ENCODE data around the gene PDHB. TPM values are rescaled to one million over a fixed set of nuclear protein-coding genes. Genes with fewer than 3 reads are reported as not detected.

PDHB gene
- total RNA-seq, 1 donor from 2014 or later, result 209 TPM

- no peak for ATAC-seq (ENCODE audit: poor library complexity)
- DNase-seq, result no peak
- intact Hi-C loops (cut with DNase I), result no loop called here
These were observed 21.5 kb downstream of the PDHB start for GRCh38 chr3:58411851-58412830.

GRCh38 chr3:58411036-58411435 lies 22.6 kb downstream of the PDHB start:
- intact Hi-C loops (cut with DNase I), result no loop called here
- DNase-seq (no peak), ATAC-seq (ENCODE audit: poor library complexity) (no peak)

DNA sequence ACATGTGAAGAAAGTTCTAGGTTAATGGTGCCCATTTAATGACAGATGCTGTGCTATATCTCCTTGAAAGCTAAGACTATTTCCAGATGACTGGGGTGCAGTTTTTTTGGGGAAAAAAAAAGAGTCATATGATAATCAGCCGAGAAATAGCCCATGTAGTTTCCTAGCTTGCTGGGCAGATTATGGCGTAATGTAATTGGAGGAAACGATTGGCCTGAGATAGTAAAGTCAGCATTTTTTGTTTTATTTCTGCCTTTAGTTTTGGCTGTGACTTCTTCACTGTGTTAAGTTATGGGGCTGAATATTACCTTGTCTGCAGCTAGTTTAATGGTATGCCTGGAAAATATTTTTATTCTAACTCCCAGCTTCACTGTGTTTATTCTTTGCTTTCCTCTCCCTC lies 24.0 kb downstream of the PDHB start:
- ATAC-seq (ENCODE audit: poor library complexity) (no peak), DNase-seq (no peak)
- intact Hi-C loops (cut with DNase I), result no loop called here

DNA sequence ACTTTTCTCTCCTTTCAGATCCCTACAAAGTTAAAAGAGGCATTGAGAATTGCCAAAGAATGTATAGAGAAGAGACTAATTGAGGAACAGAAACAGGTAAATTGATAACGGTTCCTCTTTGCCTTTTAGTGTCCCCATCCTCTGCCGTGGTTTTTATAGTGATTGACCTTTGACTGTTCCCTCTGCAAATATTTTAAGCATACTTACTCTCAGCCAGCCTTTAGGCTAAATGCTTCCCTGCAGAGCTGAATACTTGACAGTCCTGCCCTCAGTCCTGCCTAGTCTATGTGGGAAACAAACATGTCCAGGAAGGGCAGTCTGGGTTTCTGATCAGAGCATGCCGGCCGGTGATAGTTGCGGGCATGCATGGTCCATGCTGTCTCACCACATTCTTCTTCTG lies 24.7 kb downstream of the PDHB start:
- intact Hi-C loops (cut with DNase I), result no loop called here
- ATAC-seq (ENCODE audit: poor library complexity) (no peak), DNase-seq (no peak)

DNA sequence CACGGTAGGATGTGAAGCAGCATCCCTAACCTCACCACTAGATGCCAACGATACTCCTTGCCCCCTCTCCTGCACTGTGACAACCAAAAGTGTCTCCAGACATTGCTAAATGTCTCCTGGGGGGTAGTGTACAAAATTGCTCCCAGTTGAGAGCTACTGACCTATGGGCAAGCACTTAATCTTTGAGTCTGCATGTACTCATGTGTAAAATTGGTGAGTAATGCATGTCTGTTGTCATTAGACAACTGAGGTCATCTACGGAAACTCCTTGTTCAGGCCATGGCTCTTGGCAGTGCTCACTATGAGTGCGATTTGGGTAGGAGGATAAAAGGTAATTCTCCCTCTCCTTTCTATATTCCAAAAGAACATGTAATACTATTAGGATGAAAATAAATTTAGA lies 29.2 kb downstream of the PDHB start:
- intact Hi-C loops (cut with DNase I), result no loop called here
- ATAC-seq (ENCODE audit: poor library complexity) (no peak), DNase-seq (no peak)

- DNase-seq (no peak), ATAC-seq (ENCODE audit: poor library complexity) (no peak)
- intact Hi-C loops (cut with DNase I), result no loop called here
These were observed 30.0 kb downstream of the PDHB start for GRCh38 chr3:58403513-58404109.

DNA sequence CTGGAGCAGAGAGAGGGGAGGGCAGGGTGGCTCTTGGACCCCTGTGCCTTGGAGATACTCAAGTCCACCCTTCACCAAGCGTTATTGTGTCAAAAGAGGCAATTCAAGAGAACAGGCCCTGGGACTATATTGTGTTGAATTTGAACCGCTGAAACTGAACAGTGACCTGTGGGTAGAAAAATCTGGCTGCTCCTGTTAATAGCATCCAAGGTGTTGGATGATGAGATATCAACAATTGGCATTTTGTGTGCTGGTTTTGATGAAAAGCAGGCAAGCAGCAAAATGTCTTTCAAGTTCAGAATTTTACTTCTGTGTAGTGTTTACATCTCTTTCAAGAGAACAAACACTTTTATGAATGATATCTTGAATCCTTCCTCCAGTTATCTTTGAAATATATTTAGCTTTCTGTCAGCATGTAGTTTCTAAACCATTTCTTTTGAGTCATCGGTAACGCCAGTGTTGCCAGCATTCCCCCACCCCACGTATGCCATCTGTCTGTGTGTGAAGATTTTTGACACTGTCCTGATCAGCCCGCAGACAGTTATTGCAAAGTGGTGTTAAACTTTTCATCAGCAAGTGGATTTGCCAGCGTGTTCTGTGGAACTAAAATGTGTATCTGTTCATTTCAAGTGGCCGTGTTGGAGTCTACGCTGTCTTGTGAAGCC lies 34.8 kb downstream of the PDHB start:
- DNase-seq (no peak), ATAC-seq (ENCODE audit: poor library complexity) (peak; percentile 83)
- intact Hi-C loops (cut with DNase I), result no loop called here

GRCh38 chr3:58394339-58394738 lies 39.3 kb downstream of the PDHB start:
- ATAC-seq (ENCODE audit: poor library complexity) (no peak), DNase-seq (no peak)
- intact Hi-C loops (cut with DNase I), result no loop called here

DNA sequence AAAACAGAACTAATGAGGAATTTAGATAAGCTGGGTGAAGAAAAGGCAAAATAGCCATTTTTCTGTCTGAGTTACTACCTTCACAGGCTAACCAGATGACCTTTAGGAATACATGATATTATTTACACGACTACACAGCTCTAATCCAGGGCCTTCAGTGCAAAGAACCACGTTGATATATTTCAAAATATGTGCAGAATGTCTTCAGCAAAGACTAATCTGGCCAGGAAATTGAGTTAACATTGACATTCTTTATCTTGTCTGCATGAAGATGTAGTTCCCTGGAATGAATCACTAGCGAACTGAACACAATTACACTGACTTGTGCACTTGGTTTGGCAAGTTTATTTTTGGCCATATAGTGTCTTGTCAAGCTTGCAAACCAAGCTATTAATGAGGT lies 41.5 kb downstream of the PDHB start:
- DNase-seq (no peak), ATAC-seq (ENCODE audit: poor library complexity) (no peak)
- intact Hi-C loops (cut with DNase I), result no loop called here

GRCh38 chr3:58391156-58391865 lies 42.3 kb downstream of the PDHB start:
- ATAC-seq (ENCODE audit: poor library complexity) (no peak), DNase-seq (no peak)
- intact Hi-C loops (cut with DNase I), result no loop called here

DNA sequence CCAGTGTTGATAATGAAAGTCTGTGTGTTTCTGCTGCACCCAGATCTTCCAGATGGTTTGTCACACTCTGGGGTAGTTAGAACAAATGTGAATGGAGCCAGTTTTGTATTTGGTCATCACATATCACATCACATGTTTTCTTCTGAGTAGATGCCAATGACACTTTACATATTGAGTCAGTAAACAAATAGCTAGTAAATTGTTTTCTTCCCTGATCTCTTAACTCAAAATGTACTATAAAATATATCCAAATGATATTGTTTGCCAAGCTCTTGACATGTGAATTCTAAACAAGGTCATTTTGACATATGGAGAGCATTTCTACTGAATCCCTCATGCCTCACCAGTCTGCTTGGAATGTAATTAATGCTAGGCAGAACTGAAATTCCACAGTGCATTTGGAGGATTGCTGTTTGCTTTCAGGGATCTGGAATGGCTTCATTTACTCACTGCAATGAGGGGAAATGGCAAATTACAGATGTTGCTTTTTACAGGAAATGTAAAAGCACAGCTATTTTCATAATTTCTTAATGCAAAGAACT lies 45.0 kb downstream of the PDHB start:
- ATAC-seq (ENCODE audit: poor library complexity), result peak; percentile 64
- intact Hi-C loops (cut with DNase I), result no loop called here
- no peak for DNase-seq

DNA sequence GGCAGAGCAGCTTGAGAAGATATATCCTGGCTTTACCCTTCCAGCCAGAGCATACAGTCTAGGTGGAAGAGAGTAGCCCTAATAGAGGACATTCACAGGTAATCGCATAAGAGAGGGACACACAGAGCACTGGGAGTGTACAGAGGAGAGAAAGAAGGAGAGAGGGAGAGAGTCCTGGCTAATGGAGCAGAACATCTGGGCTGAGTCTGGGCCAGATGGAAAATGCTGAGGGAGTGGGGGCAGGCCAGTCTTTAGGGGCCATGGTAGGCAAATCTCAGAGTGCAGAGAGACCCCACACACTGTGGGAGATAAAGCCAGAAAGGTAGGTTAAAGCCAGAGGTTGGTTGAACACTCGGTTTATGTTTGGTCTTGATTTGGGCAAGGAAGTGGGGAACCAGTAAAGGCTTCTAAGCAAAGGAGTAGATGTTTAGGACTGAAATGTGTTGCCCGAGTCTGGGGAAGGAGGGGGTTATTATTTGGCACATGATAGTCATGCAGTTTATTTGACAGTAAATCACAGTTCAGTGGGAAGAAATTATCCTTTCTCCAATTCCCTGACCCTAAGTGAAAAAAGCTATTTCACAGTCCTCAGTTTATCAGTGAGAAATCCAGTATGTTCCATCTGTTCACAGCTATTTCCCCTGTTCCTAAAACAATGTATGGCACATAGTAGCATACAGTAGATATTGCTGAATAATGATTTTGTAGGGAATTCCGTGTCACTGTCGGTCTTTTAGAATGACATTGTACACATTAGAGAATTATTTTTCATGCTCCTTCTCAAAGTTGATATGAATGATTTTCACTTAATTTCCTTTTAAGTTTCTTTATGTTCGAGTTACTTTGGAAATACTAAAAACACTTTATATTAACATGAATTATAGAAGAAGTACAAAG lies 45.7 kb downstream of the PDHB start:
- intact Hi-C loops (cut with DNase I), result no loop called here
- DNase-seq (no peak), ATAC-seq (ENCODE audit: poor library complexity) (peak; percentile 29)

DNA sequence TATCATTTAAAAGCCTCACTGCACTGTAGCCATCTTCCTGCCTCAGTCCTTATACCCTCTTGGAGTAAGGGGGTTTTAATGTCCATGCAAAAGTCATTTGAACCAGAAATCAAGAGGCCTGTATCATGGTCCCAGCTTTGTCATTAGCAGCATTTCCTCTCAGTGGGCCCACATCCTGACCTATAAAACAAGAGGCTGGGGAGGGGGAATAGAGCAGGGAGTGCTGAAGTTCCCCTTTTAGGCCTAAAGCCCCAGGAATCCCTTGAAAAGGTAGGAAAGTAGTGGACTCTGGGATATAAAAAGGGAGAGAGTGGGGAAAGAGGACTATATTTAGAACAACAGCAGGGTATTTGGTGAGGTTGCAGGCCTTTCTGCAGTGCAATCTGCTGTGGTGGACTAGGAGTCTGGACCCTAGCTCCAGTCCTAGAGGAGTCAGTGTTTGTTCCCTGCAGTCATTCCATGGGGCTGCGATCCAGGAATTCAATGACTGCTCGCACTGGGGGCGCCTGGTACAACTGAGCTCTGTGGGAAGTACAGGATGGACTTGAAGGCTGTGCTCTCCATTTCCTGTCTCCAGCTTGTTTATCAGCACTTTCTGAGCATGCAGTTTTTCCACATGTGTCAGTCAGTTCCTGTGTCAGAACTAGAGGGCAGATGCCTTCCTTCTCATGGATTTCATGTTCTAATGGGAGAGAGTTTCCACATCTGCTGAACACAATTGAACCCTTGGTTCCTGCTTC lies 46.8 kb downstream of the PDHB start:
- DNase-seq (no peak), ATAC-seq (ENCODE audit: poor library complexity) (peak; percentile 56)
- intact Hi-C loops (cut with DNase I), result no loop called here

GRCh38 chr3:58384381-58385090 lies 49.1 kb downstream of the PDHB start:
- ATAC-seq (ENCODE audit: poor library complexity) (no peak), DNase-seq (no peak)
- intact Hi-C loops (cut with DNase I), result no loop called here

DNA sequence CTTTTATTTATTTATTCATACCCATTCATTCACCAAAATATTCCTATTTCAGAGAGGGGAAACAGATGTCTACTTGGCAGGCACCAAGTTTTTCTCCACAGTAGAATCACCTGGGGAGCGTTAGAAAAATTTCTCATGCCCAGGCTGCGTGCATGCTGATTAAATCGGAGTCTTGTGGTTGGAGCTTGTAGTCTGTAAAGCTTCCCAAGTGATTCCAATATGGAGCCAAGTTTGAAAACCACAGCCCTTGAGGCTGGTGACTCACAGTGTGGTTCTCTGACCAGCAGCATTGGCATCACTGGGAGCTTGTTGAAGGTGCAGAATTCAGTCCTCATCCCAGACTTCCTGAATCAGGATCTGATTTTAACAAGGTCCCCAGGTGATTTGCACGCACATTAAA lies 49.7 kb downstream of the PDHB start:
- intact Hi-C loops (cut with DNase I), result no loop called here
- DNase-seq, result no peak
- ATAC-seq (ENCODE audit: poor library complexity), result peak; percentile 16

- intact Hi-C loops (cut with DNase I), result no loop called here
- ATAC-seq (ENCODE audit: poor library complexity) (no peak), DNase-seq (no peak)
These were observed 50.2 kb downstream of the PDHB start for GRCh38 chr3:58383476-58383875.
